DMS79 (cell line): Measurements from ENCODE around the gene YES1.

ENCODE experiments used
- DNase-seq: peaks from one replicate; lab custom pipeline; 2025; lab: John Stamatoyannopoulos, UW

The YES1 gene

GRCh38 chr18:811892-812375, at the start of gene YES1:
TSS of gene YES1 (minus strand) at chr18:812242. CDS start at chr18:756827, 55,415 bp downstream.
- DNase-seq: no peak

- DNase-seq: no peak
Observed at GRCh38 chr18:857986-858385, 45.9 kb upstream of the YES1 start.

GRCh38 chr18:853471-853870, 41.4 kb upstream of the YES1 start:
- no peak for DNase-seq

- no peak for DNase-seq
Observed at GRCh38 chr18:850960-851359, 38.9 kb upstream of the YES1 start.

- DNase-seq: no peak
Observed at GRCh38 chr18:849021-849420, 37.0 kb upstream of the YES1 start.

GRCh38 chr18:848062-848861, 36.2 kb upstream of the YES1 start:
- DNase-seq: no peak

- DNase-seq: no peak
Observed at GRCh38 chr18:845152-845819, 33.2 kb upstream of the YES1 start.

- DNase-seq: no peak
Observed at GRCh38 chr18:841647-842370, 29.8 kb upstream of the YES1 start.

GRCh38 chr18:840516-840915, 28.5 kb upstream of the YES1 start:
- DNase-seq: no peak

GRCh38 chr18:840023-840408, 28.0 kb upstream of the YES1 start:
- DNase-seq: no peak

- DNase-seq: peak; percentile 38
Observed at GRCh38 chr18:839224-840022, 27.4 kb upstream of the YES1 start.

- DNase-seq: no peak
Observed at GRCh38 chr18:837922-838321, 25.9 kb upstream of the YES1 start.

- no peak for DNase-seq
Observed at GRCh38 chr18:834082-834720, 22.2 kb upstream of the YES1 start.

GRCh38 chr18:833197-833596, 21.2 kb upstream of the YES1 start:
- no peak for DNase-seq

GRCh38 chr18:832085-832681, 20.1 kb upstream of the YES1 start:
- DNase-seq: peak; percentile 39

- DNase-seq: no peak
Observed at GRCh38 chr18:830315-830901, 18.4 kb upstream of the YES1 start.

- DNase-seq: no peak
Observed at GRCh38 chr18:829432-829831, 17.4 kb upstream of the YES1 start.

GRCh38 chr18:827093-827677, 15.1 kb upstream of the YES1 start:
- no peak for DNase-seq

GRCh38 chr18:825891-826585, 14.0 kb upstream of the YES1 start:
- DNase-seq: no peak

GRCh38 chr18:824179-824578, 12.1 kb upstream of the YES1 start:
- DNase-seq: no peak
